Measurements from ENCODE around the gene VOPP1. TPM values are rescaled to one million over a fixed set of nuclear protein-coding genes. Genes with fewer than 3 reads are reported as not detected.

The VOPP1 gene
- total and polyA plus RNA-seq, 10 of the 15 experiments (the other 5 are each of a cell fraction or from before 2014, with no cell fraction given): 32.8 to 206 (median 129) TPM

DNA sequence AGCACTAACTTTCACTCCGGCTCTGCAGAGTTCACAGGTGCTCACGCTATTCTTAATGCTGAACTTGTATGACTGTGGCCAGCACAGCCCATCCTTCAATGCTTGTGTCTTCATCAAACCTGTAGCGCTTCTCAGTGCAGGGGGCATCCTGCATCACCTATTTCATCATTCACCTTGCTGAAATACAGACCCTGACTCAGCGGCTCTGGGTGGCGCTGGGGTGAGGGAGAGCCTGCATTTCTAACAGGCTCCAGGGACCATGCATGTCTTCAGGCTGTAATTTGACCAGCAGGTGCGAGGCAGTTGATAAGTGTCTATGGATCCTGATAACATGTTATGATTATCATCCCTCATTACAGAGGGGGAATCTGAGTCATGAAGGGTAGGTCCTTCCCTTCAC lies 89.3 kb downstream of the VOPP1 start (continued):
- TF ChIP-seq, protein P1, sequence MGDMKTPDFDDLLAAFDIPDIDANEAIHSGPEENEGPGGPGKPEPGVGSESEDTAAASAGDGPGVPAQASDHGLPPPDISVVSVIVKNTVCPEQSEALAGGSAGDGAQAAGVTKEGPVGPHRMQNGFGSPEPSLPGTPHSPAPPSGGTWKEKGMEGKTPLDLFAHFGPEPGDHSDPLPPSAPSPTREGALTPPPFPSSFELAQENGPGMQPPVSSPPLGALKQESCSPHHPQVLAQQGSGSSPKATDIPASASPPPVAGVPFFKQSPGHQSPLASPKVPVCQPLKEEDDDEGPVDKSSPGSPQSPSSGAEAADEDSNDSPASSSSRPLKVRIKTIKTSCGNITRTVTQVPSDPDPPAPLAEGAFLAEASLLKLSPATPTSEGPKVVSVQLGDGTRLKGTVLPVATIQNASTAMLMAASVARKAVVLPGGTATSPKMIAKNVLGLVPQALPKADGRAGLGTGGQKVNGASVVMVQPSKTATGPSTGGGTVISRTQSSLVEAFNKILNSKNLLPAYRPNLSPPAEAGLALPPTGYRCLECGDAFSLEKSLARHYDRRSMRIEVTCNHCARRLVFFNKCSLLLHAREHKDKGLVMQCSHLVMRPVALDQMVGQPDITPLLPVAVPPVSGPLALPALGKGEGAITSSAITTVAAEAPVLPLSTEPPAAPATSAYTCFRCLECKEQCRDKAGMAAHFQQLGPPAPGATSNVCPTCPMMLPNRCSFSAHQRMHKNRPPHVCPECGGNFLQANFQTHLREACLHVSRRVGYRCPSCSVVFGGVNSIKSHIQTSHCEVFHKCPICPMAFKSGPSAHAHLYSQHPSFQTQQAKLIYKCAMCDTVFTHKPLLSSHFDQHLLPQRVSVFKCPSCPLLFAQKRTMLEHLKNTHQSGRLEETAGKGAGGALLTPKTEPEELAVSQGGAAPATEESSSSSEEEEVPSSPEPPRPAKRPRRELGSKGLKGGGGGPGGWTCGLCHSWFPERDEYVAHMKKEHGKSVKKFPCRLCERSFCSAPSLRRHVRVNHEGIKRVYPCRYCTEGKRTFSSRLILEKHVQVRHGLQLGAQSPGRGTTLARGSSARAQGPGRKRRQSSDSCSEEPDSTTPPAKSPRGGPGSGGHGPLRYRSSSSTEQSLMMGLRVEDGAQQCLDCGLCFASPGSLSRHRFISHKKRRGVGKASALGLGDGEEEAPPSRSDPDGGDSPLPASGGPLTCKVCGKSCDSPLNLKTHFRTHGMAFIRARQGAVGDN (IDR thresholded peaks at IDR 0.05): no peak
- TF ChIP-seq RAD21 (IDR thresholded peaks at IDR 0.05; ENCODE audit: insufficient read depth, low read depth, low read length) (no peak), EED (IDR thresholded peaks at IDR 0.05; ENCODE audit: low read depth) (no peak), NRF1 (conservative IDR thresholded peaks at IDR 0.05; ENCODE audit: low read depth, low read length) (no peak)

DNA sequence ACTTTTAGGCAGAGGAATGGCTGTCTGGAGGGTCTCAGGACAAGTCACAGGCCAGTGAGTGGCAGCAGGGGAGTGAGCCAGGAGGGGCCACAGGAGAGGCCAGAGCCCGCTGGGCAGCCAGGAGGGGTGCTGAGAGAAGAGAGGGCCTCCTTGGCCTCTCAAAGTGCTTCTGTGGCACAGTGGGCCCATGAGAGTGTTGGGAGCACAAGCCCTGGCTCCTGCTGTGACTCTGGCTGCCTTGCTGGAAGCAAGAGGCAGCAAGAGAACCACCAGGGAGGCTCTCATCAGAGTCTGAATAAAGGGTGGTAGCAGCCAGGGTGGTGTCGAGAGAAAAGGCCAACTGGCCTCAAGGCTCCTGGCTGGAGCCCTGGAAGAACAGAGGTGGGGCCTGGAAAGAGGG lies 91.1 kb downstream of the VOPP1 start:
- intact Hi-C loops (cut with micrococcal nuclease; ENCODE audit: unreplicated experiment) (no loop called here), in situ Hi-C loops (cut with MboI) (no loop called here)
- Histone ChIP-seq H2AFZ (ENCODE audit: control insufficient read depth, low read depth, low read length) (no peak overlapping the region), H3K4me3 (no peak overlapping the region), H3K4me2 (ENCODE audit: control insufficient read depth, insufficient read depth) (no peak overlapping the region), H3K79me2 (ENCODE audit: control insufficient read depth, insufficient read depth, low read length) (peaks cover 4% of the 10 kb centered on the region), H3K9me3 (replicated peaks; ENCODE audit: control insufficient read depth, insufficient read depth, low read length) (no peaks in the 10 kb centered on the region), H3K36me3 (ENCODE audit: control insufficient read depth in 2 of 2, insufficient read depth in 2 of 2, low read length in 1 of 2) (peaks cover 17 to 38% of the 10 kb centered on the region in 2 experiments; a peak in 3 of 4 replicates), H4K20me1 (ENCODE audit: control insufficient read depth, insufficient read depth) (no peaks in the 10 kb centered on the region), H3K27ac (ENCODE audit: control insufficient read depth, insufficient read depth) (peak overlapping the region; percentile 1; the same call in 1 of the 2 replicates), H3K4me1 (ENCODE audit: control insufficient read depth, insufficient read depth, low read length) (peaks cover 7% of the 10 kb centered on the region), H3K27me3 (replicated peaks in 1 of 2; ENCODE audit: control insufficient read depth in 2 of 2, insufficient read depth in 2 of 2, low read length in 1 of 2) (no peaks in the 10 kb centered on the region), H3K9ac (ENCODE audit: control insufficient read depth, insufficient read depth, low read length) (no peak overlapping the region)
- BruUV-seq (replicated peaks): no TSS peak
- FAIRE-seq: no peak
- ATAC-seq: peak; percentile 19
- SMC1A ChIA-PET (ENCODE audit: uncharacterized antibody, unreplicated experiment): no interaction called here
- 100% methylated on average over 1 of the region's 2 CpGs for WGBS (ENCODE audit: insufficient coverage, insufficient replicate concordance, low lambda C conversion rate, missing lambda C conversion rate)
- RAD21 ChIA-PET (ENCODE audit: unreplicated experiment): no interaction called here
- no peak for TF ChIP-seq MEF2A (IDR thresholded peaks at IDR 0.05; ENCODE audit: insufficient read depth, low read depth, low read length)
- no peak for TF ChIP-seq ZNF274 (IDR thresholded peaks at IDR 0.05; ENCODE audit: insufficient read depth, insufficient read length)
- TF ChIP-seq GATAD2B (conservative IDR thresholded peaks at IDR 0.05; ENCODE audit: low read depth): no peak
- no peak for TF ChIP-seq EGR1 (IDR thresholded peaks at IDR 0.05; ENCODE audit: borderline replicate concordance in 1 of 2, low read depth in 2 of 2, low read length in 2 of 2)
- TF ChIP-seq ZSCAN29 (IDR thresholded peaks at IDR 0.05): no peak
- TF ChIP-seq PRDM15 (CRISPR knock-in tag; IDR thresholded peaks at IDR 0.05): no peak
- TF ChIP-seq MYB (IDR thresholded peaks at IDR 0.05; ENCODE audit: borderline replicate concordance, low read depth, low read length): no peak
- TF ChIP-seq CHD2 (IDR thresholded peaks at IDR 0.05; ENCODE audit: borderline replicate concordance, low read depth, low read length): no peak
- CTCF ChIA-PET: no interaction called here
- DNase-seq (ENCODE audit: low read depth, low spot score): no peak
- POLR2A ChIA-PET: no interaction called here
